Astrocyte of the cerebellum (primary cell): ENCODE results near the gene AGAP1.

Experiments
- DNase-seq: peaks from one replicate; pipeline ENCODE4 v3.0.0-alpha.2; 2011; ENCODE audit warnings: low read depth
- H3K4me3 ChIP-seq: 2 replicates; pipeline ENCODE4 v1.5.1; 2011; ENCODE audit warnings: mild to moderate bottlenecking, low read depth, low read length, moderate library complexity
- in situ Hi-C: cut with HindIII; loops from 2 replicates; pipeline ENCODE4 v1.10.0; 2017; ENCODE audit warnings: low sequenced_read_pairs
- TF ChIP-seq, protein P1 (sequence below): IDR thresholded peaks from 2 replicates; pipeline ENCODE4 v1.5.1; 2012; ENCODE audit warnings: low read length, low read depth, moderate library complexity, mild to moderate bottlenecking; ENCODE audit errors: missing control alignments

The AGAP1 gene

DNA sequence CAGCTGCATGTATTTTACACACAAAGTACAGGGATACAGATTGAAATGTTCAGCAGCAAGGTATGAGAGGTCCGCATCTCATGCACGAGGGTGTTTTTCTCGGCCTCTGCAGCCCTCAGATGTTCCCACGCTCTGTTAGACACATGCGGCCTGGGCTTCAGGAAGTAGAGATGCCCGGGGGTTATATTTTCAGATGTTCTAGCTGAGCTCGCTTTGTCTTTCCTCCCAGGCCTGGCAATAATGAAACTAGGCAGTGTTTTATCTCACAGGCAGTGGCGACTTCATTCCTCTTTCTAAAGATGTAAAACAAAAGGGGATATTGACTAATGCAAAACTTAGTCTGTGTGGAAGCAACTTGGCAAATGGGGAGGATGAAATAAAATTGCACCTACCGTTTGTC, 483.6 kb downstream of the AGAP1 start:
- no peak for DNase-seq
- no peak overlapping the region for H3K4me3 ChIP-seq
- in situ Hi-C loops: no loop called here
- TF ChIP-seq, protein P1, sequence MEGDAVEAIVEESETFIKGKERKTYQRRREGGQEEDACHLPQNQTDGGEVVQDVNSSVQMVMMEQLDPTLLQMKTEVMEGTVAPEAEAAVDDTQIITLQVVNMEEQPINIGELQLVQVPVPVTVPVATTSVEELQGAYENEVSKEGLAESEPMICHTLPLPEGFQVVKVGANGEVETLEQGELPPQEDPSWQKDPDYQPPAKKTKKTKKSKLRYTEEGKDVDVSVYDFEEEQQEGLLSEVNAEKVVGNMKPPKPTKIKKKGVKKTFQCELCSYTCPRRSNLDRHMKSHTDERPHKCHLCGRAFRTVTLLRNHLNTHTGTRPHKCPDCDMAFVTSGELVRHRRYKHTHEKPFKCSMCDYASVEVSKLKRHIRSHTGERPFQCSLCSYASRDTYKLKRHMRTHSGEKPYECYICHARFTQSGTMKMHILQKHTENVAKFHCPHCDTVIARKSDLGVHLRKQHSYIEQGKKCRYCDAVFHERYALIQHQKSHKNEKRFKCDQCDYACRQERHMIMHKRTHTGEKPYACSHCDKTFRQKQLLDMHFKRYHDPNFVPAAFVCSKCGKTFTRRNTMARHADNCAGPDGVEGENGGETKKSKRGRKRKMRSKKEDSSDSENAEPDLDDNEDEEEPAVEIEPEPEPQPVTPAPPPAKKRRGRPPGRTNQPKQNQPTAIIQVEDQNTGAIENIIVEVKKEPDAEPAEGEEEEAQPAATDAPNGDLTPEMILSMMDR: no peak

DNA sequence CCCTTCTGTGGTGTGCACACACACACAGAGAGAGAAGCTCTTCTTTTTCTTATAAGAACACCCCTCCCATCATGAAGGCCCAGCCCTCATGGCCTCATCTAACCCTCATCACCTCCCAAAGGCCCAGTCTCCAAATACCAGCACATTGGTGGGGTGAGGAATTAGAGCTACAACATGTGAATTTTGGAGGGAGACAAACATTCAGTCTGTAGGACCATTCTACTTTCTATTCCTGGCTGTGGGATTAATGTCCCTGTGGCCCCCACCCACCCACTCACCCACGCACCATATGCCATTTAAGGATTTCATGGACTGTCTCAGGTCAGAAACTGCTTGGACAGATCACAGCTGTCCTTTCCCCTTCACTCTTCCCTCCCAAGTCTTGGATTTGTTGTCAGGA, 484.2 kb downstream of the AGAP1 start:
- H3K4me3 ChIP-seq: no peak overlapping the region
- TF ChIP-seq, protein P1: no peak
- in situ Hi-C loops: no loop called here
- DNase-seq: no peak

DNA sequence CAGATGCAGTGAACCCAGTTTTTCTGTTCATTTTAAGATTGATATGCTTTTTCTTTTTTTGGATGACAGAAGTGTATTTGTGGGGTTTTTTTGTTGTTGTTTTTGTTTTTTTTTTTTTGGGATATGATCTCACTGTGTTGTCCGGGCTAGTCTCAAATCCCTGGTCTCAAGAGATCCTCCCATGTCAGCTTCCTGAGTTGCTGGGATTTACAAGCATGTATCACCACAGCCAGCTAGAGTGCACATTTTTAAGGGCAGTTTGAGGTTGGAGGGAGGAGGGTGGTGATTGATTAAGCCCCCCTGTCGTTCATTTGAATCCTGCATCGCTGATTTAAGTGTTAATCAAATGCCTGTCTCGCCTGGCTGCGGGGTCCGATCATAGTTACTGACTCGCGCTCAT, 485.2 kb downstream of the AGAP1 start:
- TF ChIP-seq, protein P1: no peak
- in situ Hi-C loops: no loop called here
- no peak overlapping the region for H3K4me3 ChIP-seq
- no peak for DNase-seq

DNA sequence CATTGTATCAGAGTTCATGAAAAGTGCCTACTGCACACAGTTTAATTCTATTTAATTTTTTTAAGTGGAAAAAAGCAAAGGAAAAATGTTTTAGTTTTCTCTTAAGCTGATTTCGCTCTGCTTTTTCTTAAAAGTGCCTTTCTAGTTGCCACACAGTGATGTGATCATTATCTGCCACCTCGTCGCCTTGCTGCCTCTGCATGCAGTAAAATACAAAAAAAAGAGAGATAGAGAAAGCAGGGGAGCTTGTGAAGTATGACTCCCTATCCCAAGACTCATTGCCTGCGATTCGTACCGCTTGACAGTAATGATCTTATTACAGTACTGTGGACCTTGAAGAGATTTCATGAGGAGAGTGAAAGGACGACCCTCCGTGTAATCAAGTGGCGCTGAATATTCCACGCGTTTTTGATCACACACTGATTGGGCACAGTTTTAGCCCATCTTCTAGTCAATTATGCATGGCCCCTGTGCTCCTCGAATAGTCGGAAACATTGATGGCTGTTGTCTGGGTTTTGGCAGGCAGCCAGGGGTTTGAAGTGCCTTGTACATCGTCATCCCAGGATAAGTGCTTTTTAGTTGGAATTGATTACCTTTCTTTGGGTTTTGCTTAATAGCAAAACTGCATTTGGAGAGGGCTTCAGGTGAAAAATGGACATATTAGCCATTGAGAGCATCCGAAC, 486.1 kb downstream of the AGAP1 start:
- no peak overlapping the region for H3K4me3 ChIP-seq
- DNase-seq: no peak
- in situ Hi-C loops: loop anchor here (5.0 kb wide), 1 partner anchor 58 kb away; no protein-coding TSS in a partner anchor
- TF ChIP-seq, protein P1: no peak

DNA sequence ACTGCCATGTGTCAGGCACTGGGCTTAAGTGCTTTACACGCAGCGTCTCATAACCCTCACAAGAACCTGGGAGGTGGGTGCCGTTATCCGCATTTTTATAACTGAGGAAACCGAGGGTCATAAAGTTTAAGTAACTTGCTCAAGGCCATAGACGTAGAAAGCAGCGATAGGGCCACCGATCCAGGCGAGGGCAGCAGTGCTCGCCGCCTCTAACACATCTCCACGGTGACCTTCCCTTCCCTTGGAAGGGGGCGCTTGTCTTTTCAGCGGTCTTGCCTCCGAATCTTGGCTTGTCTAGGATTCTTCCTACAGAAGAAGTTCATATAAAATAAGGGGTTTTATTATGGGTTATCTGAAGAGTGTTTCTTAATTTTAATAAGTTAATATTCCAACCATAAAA, 487.8 kb downstream of the AGAP1 start:
- TF ChIP-seq, protein P1: no peak
- no peak overlapping the region for H3K4me3 ChIP-seq
- in situ Hi-C loops: loop anchor here (5.0 kb wide), 1 partner anchor 59 kb away; no protein-coding TSS in a partner anchor
- no peak for DNase-seq

DNA sequence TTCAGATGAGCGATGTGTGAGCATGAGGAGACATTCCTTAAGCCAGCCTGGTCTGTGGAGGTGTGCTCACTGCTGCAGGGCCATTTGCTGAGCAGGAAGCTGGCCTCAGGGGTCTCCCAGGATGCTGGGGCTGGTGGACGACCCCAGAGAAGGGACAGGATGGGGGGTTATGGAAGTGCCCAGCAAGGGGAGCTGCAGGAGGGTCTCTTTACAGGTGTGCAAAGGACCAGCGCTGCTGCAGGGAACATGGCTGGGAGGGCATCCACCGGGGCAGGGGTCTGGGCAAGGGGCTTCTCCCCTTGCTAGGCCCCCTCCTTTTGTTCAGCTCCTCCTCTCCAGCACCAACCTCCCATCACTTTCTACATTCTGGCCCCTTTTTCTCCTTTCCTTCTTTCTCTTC, 489.2 kb downstream of the AGAP1 start:
- TF ChIP-seq, protein P1: no peak
- in situ Hi-C loops: loop anchor here (5.0 kb wide), 1 partner anchor 61 kb away; no protein-coding TSS in a partner anchor
- no peak for DNase-seq
- no peak overlapping the region for H3K4me3 ChIP-seq
